GM11168 (cell line): ENCODE data around the gene SGIP1.

Source experiments
- in situ Hi-C: fragments of 300-500 bp; cut with MboI; formaldehyde crosslinking; loops from one replicate; pipeline ENCODE4 v1.12.0; 2022; ENCODE audit warnings: low sequenced_read_pairs; ENCODE audit not compliant: unreplicated experiment

SGIP1 gene

DNA sequence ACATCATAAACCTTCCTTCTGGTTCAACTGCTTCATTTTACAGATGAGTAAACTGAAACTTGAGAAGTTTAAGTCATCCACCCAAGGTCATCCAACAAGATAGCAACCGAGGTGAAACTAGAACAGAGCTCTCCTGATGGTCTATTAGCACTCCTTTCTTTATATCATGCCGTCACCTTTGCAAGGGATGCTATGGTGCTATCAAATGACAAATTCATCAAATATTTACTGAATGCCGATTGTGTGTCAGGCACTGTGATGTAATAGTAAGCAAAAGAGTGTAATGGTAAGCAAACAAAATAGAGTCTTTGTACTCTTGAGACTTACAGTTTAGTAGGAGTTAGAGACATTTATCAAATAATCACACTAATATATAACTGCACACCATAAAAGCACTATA is 14.0 kb upstream of the SGIP1 start:
- in situ Hi-C loops: no loop called here

DNA sequence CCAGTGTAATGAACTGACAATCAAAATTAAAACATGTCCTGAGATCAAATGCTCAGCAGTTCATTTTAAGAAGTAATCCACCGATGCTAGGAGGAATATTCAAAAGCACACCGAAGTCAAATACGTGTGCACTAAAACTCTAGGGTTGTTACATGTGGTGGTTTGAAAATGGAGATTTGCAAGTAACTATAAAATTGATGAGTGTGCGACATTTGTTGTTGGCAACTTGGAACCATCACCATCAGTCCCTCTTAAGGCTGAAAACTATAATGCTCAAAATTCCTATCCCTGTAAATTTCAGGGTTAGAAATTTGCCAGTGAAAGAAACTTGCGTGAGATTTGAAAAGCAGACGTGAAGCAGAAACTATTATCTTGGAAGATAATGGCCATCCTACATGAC is 13.3 kb upstream of the SGIP1 start:
- in situ Hi-C loops: no loop called here

DNA sequence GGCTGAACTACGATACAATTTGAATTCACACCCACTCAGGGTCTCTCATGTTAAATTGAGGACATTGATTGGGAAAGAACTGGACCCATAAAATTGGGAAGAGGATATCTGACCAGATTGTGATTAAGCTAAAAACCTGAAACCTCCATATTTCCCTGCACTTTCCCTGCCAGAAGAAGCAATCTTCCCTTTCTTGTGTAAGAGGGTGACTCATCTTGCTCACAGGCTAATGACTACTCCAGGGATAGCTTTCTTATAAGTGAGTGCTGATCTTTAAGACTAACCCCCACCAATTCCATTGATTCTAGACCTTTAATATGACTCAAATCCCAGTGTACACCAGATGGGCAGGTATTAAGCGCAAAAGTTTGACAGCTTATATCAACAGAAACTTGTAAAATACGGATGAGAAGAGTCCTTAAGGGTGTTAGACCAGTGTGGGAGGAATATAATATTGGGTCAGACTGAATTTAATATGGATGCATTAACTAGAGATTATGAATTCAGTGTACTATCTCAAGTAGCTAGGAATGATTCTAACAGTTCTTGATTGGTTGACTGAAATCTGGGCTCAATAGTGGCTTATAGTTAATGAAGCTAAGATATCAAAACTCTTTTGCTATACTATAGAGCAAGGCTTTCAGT is 12.1 kb upstream of the SGIP1 start:
- in situ Hi-C loops: no loop called here

DNA sequence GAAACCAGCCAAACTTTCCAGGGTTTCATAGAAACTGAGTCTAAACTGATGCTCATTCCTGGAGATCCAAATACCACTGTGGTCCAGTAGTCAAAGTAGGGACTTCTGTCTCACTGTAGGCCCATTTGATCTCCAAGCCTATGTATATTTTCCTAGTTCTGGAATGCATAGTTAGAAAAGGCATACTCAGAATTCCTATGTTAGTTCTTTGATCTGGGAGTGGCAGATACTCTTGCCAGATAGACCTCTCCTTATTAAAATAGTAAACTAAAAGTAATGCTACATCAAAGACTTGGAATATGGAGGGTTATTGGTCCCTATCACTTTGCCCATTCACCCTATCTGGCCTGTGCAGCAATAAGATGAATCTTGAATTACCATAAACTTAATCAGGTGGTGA is 10.4 kb upstream of the SGIP1 start:
- in situ Hi-C loops: no loop called here

DNA sequence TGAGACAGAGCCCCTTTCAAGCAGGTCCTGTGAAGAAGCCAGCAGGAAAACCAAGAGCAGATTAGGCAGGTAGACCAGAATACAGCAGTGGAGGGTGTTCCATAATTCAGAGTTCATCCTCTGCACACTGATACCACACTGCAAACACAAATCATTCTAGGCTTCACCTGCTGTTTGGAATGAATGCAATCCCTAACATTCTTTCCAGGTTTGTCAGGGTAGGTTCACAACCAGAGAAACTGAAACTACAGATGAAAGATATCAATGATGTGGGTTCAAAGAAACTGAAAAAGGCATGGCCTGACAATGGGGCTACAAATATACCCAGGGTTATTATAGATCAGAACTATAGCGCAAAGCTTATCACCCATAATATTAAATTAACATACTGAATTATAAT is 8.9 kb upstream of the SGIP1 start:
- in situ Hi-C loops: no loop called here

DNA sequence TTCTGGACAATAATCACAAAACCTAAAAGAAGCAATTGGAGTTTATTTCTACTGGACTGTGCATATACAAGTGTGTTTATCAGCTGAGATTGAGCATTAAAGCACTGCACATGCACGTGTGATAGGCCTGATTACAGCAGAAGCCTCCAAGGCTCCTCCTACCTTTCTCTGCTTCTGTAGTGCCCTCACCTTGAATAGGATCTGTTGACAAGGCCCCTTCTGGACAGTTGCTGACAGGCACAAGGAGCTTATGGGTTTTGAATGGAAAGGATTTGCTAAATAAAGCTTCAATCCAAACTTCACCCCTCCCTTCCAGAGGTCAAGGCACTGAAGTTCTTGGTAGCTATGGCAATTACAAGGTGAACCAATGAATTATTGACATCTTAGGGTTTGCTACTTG is 7.9 kb upstream of the SGIP1 start:
- in situ Hi-C loops: no loop called here

DNA sequence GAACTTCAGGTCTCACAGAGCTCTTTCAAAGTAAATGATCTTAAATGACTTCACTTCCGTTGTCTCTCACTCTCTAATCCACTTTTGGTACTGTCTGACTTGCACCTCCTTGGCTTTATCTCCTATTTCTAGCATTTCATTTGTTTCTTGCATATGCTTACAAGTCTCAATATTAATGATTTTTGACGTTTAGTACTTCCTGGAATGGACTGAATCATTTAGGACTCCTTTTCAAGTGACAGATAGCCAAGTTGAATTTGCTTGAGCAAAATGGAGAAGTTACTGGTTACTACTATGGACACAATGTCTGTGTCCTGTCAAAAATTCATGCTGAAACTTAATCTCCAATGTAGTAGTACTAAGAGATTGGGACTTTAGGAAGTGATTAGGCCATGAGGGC is 7.0 kb upstream of the SGIP1 start:
- in situ Hi-C loops: no loop called here

DNA sequence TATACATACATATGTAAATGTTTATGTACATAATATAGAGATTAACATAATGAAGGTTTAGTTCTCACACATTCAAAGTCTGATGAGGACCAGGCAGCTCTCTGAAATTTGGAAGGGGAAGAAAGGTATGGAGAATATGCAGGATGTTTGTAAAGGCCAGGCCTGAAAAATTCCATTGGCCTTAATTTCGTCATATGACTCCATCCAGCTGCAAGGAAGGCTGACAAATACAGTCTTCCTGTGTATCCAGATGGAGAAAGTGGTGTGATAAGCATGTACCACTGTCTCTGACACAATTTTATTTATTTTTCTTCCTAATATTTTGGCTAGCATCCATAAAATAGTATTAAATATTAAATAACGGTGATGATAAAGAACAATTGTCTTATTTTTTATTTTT is 6.3 kb upstream of the SGIP1 start:
- in situ Hi-C loops: no loop called here

DNA sequence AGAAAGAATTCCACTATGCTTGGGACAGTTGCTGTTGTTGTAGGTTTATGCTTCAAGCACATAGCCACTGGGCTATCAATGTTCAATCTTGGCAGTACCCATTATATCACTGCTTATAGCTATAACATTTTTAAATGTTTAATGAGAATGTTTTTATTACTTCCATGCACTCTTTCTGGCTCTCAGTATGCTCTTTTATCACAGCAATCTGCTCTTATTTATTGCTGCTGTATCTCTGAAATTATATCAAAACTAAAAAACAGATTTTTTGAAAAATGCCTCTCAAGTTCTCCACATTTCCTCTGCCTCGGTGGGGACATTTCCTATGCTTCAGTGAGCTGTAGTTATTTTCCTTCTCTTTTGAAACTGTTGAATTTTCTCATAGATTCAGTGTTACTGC is 5.4 kb upstream of the SGIP1 start:
- in situ Hi-C loops: no loop called here

DNA sequence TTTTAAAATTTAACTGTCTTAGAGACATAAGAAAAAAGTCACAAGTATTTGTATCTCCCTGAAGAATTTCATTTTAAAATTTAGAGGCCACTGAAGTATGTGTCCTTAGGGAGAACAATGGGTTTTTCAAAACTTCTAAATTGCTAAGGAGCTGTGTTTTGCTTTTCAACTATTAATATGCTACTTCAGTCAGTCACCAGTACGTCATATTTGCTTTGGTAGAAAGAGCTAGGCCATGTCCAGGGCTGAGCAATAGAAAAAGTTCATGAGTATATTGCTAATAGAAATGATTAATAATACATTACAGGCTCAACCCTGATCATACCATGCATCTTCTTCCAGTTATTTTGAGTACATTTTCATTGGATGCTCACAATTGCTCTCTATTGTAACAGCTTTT is 1.7 kb upstream of the SGIP1 start:
- in situ Hi-C loops: no loop called here

DNA sequence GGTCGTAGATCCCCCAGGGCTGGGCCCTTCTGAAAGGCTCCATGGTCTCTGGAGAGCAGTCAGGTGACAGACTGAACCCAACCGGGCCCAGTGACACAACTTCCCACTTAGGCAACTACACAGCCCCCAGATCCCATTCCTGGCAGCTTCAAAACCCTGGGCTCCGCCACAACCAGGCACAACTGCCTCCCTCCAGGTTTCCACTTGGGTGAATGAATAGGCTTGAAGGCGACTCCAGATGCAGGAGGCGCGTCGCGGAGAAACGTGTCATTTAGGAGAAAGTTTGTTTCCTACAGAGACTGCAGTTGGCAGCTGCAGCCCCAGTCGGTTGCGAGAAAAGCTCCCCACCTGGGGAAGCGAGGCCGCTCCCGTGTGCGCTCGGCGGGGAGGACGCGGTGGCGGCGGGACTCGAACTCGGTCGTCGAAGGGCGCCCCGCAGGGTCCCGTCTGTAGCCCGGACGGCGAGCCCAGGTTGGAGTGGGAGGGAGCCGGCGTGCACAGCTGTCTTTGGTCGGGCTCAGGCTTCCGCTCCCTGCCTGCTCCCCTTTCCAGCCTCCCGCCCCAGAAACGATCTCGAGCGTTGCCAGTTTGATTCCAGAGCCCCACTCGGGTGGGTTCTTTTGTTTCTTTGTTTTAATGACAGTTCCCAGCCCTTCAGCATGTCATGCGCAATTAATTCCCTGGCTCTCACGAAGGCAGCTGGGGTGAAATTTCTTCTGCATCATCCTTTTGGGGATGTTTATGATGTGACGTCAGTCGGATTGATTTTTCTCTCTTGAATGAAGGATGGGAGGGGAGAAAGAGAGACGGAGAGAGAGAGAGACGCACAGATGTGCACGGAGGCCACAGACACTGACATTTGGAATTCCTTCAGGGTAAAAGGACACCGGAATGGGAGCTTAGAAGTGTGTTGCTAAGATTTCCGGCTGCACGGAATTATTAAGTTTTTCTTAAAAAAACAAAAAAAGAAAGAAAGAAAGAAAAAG is 862 bp upstream of the SGIP1 start:
- in situ Hi-C loops: no loop called here

DNA sequence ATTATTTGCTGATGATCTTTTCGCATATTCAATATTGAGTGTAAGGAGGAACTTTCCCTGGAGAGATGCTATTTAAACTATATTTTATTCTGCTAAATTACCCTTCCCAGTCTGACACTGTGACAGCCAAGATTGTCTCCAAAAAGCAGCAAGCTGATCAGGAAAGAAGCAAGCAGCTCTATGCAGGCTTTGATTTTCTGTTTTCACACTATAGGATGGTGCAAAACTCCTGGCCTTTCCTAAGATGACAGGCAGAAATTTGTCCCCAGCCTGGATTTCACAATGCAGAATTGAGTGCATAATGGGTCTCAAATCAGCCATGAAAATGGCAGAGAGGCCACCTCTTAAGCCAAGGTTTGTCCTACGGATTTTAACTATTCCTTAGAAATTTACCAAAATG is 1.1 kb downstream of the SGIP1 start:
- in situ Hi-C loops: no loop called here

DNA sequence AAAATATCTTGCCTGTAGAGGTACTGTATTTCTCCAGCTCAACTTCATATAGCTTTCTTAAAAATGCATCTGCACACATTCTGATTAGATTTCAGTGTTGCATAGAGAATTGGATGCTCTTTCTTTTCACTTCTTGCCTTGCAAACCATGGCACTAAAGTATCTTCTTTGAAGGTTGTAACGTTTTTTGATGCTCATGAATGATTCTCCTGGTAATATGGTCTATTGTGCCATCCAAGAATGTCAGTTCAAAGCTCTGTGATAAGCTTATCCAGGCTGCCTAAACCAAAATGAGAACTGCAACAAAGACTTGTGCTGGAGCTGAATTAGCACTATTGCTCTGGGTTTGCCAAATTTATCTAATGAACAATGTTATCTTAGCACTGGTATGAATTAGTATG is 1.9 kb downstream of the SGIP1 start:
- in situ Hi-C loops: no loop called here

DNA sequence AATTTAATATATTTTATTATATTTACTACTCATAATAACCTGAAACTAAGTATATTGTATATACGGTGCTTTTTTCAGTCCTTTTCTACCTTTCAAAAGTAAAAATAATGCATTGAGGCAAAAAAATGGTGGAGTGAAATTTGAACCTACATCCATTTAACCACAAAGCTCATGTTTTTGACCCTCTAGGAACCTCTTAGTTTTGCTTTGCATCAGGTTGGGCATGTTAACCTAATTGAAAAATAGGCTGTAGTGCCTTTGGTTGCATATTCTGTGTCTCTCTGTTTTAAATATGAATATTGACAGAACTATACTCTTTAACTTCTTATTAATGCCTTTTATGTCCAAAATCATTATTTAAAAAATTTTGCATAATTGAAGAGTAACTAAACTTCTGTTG is 3.8 kb downstream of the SGIP1 start:
- in situ Hi-C loops: no loop called here

DNA sequence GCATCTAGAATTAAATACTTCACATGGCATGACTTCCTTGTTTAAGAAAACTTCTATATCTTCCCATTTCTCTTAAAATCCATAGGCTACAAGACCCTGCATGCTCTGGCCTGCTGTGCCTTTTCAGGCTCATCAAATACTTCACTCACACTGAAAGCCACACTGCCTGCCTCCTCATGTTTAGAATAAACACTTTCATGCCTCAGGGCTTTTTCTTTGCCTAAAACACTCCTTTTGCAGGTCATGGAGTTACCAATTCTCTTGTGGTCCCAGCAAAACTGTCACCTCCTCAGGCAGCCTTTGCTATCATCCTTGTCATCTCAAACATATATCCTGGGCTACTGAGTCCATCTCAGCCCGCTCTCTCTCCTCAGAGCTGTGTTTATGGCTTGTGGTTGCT is 5.5 kb downstream of the SGIP1 start:
- in situ Hi-C loops: no loop called here

DNA sequence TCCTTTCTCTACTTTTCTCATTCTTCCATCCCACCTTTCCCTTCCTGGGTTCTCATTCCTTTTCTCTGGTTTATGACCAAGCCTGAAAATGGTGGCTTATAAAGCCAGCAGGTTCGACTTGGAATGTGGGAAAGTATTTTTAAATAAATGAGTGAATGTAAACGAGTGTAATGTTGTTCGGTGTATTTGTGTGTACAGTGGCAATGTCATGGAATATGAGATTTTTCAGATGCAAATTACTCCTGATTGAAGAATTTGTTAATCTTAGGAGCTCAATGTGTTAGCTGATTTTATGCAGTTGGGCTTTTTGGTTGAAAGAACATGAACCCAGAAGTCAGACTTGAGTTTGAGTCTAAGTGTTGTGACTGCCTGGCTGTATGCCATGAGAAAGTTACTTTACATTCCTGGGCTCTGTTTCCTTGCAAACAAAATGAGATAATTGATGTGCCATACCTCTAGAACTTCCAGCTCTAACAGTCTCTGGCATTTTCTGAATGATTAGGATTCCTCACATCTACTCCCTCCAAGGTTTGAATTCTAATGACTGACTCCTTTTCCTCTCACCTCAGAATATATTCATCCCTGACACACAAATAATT is 6.6 kb downstream of the SGIP1 start:
- in situ Hi-C loops: no loop called here

DNA sequence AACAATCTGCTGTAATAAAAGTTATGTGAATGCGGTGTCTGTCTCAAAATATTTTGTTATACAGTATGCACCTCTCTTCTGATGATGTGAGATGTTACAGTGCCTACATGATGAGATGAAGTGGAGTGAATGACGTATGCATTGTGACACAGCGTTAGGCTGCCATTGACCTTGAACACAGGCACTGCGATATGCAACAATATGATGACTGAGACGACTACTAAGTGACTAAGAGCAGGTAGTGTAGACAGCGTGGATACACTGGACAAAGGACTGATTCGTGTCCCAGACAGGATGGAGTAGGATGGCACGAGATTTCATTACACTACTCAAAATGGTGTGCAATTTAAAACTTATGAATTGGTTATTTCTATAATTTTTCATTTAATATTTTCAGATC is 8.4 kb downstream of the SGIP1 start:
- in situ Hi-C loops: no loop called here

DNA sequence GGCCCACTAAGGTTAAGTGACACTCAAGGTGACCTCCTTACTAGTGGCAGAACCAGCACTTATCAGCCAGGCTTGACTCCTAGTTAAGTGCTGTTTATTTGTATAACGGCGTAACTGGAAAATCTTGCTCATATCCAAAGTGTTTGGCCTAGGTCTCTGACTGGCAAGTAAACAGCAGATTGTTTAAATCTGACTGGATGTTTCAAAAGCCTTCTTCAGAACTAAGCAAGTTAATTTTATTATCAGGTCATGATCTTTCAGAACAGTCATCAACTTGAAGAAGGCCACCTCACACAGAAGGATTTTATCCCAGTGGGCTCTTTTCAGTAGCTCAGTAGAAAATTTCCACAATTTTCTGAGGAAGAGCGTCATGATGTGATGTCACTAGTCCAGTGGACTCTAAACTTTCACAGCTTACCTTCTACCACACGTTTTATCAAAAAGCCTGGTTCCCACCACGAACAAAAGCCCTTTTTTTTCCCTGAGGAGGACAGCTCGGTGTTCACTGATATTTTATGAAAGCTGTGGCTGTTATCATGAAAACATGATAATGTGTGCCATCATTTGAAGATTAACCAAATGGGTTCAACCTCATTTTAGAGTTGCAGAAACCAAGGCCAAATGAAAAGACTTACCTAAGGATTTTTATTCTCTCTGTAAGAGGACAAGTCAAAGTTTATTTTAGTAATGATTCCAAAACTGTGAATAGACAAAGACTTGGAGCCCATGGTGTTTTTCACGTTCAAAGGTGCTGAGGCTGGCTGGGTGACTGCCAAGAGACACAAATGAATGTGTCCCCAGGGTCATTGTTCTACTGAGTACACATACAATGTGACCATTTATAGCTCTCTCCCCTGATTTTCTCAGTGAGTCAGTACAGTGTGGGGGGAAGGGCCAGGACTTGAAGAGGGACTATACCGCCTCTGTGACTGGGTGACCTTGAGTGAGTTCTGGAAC is 9.1 kb downstream of the SGIP1 start:
- in situ Hi-C loops: no loop called here

DNA sequence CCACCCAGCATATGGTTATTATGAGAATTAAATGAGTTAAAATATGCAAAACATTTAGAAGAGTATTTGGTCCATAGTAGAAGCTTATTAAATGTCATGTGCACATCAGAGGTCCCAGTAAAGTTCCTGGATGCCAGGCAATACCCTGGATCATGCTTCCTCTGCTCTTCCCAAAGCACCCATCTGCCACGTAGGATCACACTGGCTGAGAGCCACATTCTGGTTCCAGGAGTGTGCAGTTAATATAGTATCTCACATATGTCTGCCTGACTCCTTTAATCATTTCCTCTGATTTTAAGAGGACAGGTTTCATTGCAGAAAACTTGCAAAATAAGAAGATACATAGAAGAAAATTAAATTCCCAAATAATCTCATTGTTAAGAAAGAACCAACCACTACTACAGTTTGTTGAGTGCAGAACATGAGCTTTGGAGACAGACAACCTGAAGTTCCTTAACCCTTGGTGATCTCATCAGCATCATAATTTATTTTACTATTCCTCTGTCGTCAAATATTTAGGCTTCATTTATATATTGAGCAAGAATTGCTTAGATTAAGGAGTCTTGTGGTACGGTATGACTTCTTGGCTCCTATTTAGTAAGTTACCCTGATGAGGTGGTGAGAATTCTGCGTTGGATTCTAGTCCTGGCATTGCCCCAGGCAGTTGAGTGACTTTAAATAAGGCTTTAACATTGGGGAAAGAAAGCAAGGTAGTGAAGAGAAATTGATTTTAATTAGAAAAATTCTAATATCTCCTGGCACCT is 12.3 kb downstream of the SGIP1 start:
- in situ Hi-C loops: no loop called here

DNA sequence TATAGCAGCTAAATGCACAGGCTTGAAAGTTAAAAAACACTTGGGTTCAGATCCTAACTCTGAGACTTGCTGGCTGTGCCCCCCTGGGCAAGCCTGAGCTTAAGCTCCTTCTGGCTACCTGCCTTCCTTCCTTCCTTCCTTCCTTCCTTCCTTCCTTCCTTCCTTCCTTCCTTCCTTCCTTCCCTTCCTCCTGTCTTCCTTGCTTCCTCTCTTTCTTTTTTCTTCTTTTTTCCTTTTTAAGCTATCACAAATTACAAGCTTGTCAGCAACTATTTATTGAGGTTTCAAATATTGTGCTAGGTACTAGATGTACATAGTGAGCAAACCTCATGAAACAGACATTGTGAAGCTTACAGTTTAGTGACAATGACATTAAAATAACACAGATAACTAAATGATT is 15.1 kb downstream of the SGIP1 start:
- in situ Hi-C loops: no loop called here
